HG02678 (cell line): ENCODE data around the gene SMC1A.
A peak's percentile ranks its signal among the peaks of the same experiment; 100 is the strongest.
"Not testable (repeated sequence)": the region's sequence is repeated elsewhere in the genome, so short reads cannot be mapped to it uniquely, and the experiment has no call there.

Experiments
- ATAC-seq: cut with Tn5 transposase; IDR thresholded peaks from one replicate; pipeline ENCODE4 v1.9.1; 2021; ENCODE audit warnings: mild to moderate bottlenecking, moderate library complexity; ENCODE audit not compliant: unreplicated experiment

Gene SMC1A

DNA sequence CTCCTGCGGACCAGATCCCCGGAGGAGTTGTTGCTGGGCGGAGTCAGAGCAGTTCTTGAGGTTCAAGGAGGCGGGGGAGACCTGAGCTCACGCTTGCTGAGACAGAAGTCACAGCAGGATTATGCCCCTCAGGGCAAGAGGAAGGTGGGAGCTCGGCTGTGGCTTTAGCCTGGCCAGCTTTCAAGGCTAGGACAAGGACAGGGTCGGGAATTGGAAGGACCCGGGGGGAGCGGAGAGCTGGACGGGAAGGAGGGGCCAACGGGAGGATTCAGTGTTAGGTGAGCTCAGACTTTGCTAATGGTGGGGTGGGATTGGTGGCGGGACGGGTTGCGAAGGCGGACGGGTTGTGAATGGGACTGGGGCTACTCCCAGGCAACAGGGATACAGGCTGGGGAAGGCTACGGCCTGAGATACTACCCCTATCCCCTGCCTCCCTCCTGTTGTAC is 430 bp upstream of the SMC1A start, which contains the start of gene RIBC1:
RIBC1 (plus strand) TSS at position 13 of the 446 bp plus-strand sequence. CDS start 3,404 bp downstream, outside the sequence.
- ATAC-seq = no peak

- peak; percentile 20 for ATAC-seq
These were observed 725 bp downstream of the SMC1A start for GRCh38 chrX:53421772-53422085.

GRCh38 chrX:53421125-53421524 is 1.3 kb downstream of the SMC1A start:
- no peak for ATAC-seq

GRCh38 chrX:53420351-53420750 is 2.1 kb downstream of the SMC1A start:
- ATAC-seq = not testable (repeated sequence)

DNA sequence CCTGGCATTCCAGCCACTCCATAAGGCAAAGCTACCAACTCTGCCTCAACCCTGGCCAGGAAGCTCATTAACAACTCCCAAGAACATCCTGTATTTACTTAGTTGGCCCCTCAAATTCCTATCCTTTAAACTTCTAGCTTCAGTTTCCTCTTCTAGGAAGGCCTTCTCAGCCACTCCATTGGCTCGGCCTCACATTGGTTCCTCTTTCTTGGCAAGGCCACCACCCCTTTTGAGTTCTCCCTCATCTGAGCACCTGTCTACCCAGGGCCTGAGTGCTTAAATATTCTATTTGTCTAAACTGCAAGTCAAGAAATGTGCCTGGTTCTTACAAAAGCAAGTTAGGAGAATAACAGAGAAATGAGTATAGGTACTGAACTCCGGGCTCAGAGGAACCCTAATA is 10.0 kb downstream of the SMC1A start:
- ATAC-seq = no peak

- ATAC-seq = no peak
These were observed 18.9 kb downstream of the SMC1A start for GRCh38 chrX:53403535-53403934.

DNA sequence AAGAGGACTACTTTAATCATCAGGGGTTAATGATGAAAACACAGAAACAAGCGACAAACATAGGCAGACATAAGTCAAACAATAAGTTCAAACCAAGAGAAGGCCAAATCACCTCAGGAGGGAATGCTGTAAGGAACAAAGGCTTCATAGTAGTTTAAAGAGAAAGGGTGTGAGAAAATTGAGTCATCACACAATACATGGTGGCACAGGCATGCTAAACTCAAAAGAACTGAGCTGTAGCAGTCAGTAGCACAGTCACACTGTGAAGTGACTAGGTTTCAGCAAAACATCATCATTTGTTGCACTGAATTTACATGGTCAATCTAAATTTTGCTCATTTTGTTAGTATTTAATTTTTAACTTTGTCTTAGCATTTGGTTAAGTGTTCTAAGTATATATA is 24.2 kb downstream of the SMC1A start:
- ATAC-seq = no peak

GRCh38 chrX:53395605-53396298 is 26.7 kb downstream of the SMC1A start:
- no peak for ATAC-seq

DNA sequence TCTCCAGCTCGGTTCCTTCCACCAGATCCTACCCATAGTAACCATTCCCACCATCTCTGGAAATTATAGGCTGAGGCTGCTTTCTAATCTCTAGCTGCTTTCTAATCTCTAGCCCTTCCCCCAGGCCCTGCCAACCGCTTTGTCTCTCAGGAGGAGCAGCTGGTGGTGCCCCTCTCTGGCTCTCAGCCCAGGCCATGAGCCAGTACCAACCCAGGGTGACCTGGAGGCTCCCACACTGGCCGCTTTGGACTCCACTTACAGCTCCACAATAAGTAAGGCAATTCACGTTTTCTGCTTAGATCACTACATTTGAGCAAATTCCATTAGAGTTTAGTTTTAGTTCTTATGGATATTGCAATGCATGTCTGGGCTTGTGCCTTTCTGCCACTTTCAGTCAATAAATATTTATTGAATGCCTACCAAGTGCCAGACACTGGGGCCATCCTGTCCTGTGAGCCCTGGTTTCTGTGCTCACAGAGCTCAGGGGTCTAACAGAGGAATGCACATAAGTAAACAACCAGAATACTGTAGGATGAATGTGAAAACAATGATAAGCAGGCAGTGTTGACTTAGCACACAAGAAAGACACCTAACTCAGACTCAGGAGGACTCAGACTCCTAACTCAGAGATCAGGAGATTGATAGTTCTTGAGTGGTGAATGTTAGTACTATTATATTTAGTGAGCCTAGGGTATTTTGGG is 38.9 kb downstream of the SMC1A start:
- no peak for ATAC-seq

GRCh38 chrX:53379747-53380146 is 42.7 kb downstream of the SMC1A start:
- no peak for ATAC-seq

GRCh38 chrX:53379008-53379710 is 43.3 kb downstream of the SMC1A start:
- ATAC-seq = no peak

- no peak for ATAC-seq
These were observed 45.0 kb downstream of the SMC1A start for GRCh38 chrX:53377464-53377863.

DNA sequence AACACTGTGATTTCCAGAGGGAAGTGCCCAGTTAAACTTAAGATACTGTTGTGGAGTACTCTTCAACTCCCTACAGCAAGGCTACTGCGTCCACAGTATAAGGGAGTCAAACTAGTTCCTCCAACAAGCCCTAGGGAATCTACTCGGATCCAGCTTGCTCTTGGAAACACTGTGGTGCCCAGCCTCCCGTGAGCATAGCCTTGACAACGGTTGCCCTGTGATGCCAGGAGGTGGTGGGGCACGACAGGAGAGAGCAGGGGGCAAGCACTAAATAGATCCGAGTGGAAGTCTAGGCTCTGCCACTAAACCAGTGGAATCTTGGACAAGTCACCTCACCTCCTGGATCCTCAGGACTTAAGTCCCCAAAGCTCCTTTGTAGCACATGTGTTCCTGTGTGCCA is 45.6 kb downstream of the SMC1A start:
- ATAC-seq = no peak

DNA sequence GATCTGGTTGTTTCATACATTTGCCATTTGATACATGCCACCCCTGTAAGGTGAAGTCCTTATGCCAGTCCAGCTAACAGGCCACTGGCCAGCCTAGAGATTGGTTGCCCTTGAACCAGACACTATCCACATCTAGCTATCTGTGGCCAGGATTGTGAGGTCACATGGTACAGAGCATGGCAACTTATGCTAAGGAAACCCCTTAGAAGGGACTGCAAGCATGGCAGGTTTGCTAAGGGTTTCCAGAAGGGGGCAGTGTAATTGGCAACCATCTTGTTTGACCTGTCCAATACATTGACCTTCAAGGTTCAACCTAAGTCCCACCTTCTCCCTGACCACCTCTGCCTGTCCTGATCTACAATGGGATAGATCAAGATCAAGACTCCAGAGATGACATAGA is 47.5 kb downstream of the SMC1A start:
- no peak for ATAC-seq

DNA sequence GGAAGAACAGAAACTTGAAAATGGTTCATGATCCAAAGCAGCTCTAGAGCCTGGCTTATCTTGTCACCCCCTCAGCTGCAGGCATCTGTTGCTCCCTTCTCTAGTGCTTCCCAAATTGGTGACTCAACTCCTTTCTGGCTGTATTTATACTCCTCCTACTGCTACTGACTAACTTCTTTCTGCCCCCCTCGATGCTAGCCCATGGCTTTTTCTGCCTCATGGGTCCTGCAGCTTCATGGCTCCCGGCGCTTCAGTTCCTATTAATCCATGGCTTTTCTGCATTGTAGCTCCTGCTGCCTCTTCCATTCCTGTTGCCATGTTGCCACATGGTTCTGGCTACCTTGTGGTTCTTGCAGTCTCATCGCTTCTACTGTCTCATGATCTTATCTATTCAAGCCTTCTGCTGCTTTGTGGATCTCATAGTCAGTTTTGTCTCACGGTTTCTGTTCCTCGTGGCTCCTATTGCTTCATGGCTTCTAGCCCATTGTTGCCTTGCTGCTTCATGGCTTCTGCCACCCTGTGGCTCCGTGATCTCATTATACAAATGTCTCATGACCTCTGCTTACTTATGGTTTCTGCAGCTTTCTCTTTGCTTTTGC is 48.1 kb downstream of the SMC1A start:
- ATAC-seq = no peak

DNA sequence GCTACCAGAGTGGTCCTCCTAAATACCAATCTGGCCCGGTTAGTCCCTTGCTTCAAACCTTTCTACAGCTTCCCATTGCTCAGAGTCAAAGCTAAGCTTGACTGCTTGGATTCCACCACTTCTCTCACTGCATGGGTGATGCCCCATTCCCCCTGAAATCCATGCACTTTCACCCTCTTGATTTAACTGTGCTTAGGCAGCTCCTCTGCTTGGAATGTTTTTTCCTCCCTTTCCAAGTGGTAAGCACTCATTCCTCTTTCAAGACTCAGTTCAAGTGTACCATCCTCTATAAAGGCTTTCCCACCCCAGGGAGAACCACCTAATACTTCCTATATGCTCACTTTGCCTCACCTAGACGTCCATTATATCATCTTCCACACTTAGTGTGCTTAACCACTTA is 49.1 kb downstream of the SMC1A start:
- ATAC-seq = no peak

DNA sequence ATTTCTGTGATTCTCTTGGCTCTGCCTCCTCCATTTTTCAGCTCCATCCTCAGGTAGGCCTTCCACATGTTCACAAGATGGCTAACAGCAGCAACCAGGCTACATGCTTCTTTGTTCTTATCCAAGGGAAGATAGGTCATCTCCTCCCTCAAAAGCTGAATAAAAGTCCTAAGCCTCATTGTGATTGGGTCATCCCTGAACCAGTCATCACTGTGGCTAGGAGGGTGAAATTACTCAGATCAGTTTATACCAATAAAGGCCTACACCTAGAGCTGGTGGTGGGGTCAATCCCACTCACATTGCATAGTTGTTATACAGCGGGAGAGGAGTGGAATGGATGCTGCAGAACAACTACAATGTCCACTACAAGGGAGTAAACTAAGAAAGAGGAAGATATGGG is 56.0 kb downstream of the SMC1A start:
- not testable (repeated sequence) for ATAC-seq

DNA sequence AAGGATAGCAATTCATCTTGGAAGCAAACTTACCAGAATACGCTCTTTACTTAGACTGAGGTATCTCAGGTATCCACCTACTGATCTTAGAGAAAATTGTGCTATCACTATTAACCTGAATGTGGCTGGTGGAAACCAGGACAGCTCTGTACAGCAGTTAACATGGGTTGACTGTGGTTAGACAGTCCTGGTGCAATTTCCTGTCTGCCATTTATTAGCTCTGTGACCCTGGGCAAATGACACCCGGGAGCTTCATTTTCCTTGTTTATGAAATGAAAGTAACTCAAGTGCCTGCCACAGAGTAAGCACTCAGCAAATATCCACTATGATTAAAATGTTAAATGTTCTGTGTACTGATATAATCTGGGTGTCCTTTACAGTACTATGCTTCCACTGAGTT is 60.0 kb downstream of the SMC1A start:
- no peak for ATAC-seq

GRCh38 chrX:53357799-53358530 is 64.5 kb downstream of the SMC1A start:
- no peak for ATAC-seq

- ATAC-seq = no peak
These were observed 66.3 kb downstream of the SMC1A start for GRCh38 chrX:53356186-53356585.

GRCh38 chrX:53354669-53355068 is 67.8 kb downstream of the SMC1A start:
- no peak for ATAC-seq
